GM23338 (cell line): ENCODE measurements around the gene LENEP. TPM values are rescaled to one million over a fixed set of nuclear protein-coding genes. Genes with fewer than 3 reads are reported as not detected.

ENCODE experiments used
- ATAC-seq: fragments of 200-7000 bp; cut with Tn5 transposase; 3 replicates; pipeline ENCODE4 v1.9.1; 2020
- DNase-seq: peaks from one replicate; pipeline ENCODE4 v3.0.0-alpha.2; 2015; ENCODE audit warnings: low spot score
- H2AFZ ChIP-seq: fragments of 200-600 bp; sonication (generic); 2 replicates; pipeline ENCODE4 v1.8.0; 2016; ENCODE audit warnings: antibody characterized with exemption, mild to moderate bottlenecking, moderate library complexity
- H3F3A ChIP-seq: fragments of 200-600 bp; sonication (generic); replicated peaks from 2 replicates; pipeline ENCODE4 v1.8.0; 2017; ENCODE audit warnings: antibody characterized with exemption, mixed run types, low read depth
- H3K27ac ChIP-seq: fragments of 200-600 bp; sonication (generic); 2 replicates; pipeline ENCODE4 v1.6.1; 2016; ENCODE audit warnings: low read depth
- H3K27me3 ChIP-seq: fragments of 200-600 bp; sonication (generic); 2 replicates; pipeline ENCODE4 v1.8.0; 2016; ENCODE audit warnings: mild to moderate bottlenecking, mixed run types, moderate library complexity; ENCODE audit not compliant: insufficient read depth
- H3K36me3 ChIP-seq: fragments of 200-600 bp; sonication (generic); 2 replicates; pipeline ENCODE4 v1.8.0; 2016; ENCODE audit warnings: mild to moderate bottlenecking; ENCODE audit not compliant: insufficient read depth
- H3K4me1 ChIP-seq: fragments of 200-600 bp; sonication (generic); 2 replicates; pipeline ENCODE4 v1.8.0; 2016; ENCODE audit warnings: mild to moderate bottlenecking, moderate library complexity; ENCODE audit not compliant: insufficient read depth
- H3K4me2 ChIP-seq: fragments of 200-600 bp; sonication (generic); 2 replicates; pipeline ENCODE4 v1.7.1; 2017; ENCODE audit warnings: mixed run types
- H3K4me3 ChIP-seq: fragments of 200-600 bp; sonication (generic); 2 replicates; pipeline ENCODE4 v1.6.1; 2016; ENCODE audit warnings: mixed run types
- H3K79me2 ChIP-seq: fragments of 200-600 bp; sonication (generic); replicated peaks from 2 replicates; pipeline ENCODE4 v1.8.0; 2017; ENCODE audit warnings: mild to moderate bottlenecking; ENCODE audit not compliant: insufficient read depth
- H3K9me2 ChIP-seq: fragments of 200-600 bp; sonication (generic); 2 replicates; pipeline ENCODE4 v1.8.0; 2017; ENCODE audit not compliant: insufficient read depth
- H4K20me1 ChIP-seq: fragments of 200-600 bp; sonication (generic); replicated peaks from 2 replicates; pipeline ENCODE4 v1.8.0; 2017; ENCODE audit warnings: mild to moderate bottlenecking; ENCODE audit not compliant: insufficient read depth
- H3K27ac Mint-ChIP-seq: 2 replicates; pipeline ENCODE4 v1.8.0; 2020; ENCODE audit warnings: inconsistent platforms, mild to moderate bottlenecking, moderate library complexity, mixed read lengths
- H3K27me3 Mint-ChIP-seq: 3 replicates; pipeline ENCODE4 v1.8.0; 2022; ENCODE audit warnings: low read depth, mild to moderate bottlenecking, moderate library complexity, mixed read lengths, inconsistent platforms; ENCODE audit not compliant: insufficient read depth, poor library complexity
- H3K36me3 Mint-ChIP-seq: 3 replicates; pipeline ENCODE4 v1.8.0; 2021; ENCODE audit warnings: low read depth, mild to moderate bottlenecking, inconsistent platforms, moderate library complexity, mixed read lengths
- H3K4me1 Mint-ChIP-seq: 3 replicates; pipeline ENCODE4 v1.8.0; 2020; ENCODE audit warnings: mild to moderate bottlenecking, inconsistent platforms, mixed read lengths
- H3K4me3 Mint-ChIP-seq: 3 replicates; pipeline ENCODE4 v1.8.0; 2021; ENCODE audit warnings: moderate library complexity, mild to moderate bottlenecking, inconsistent platforms, mixed read lengths
- H3K9me3 Mint-ChIP-seq: 3 replicates; pipeline ENCODE4 v1.8.0; 2020; ENCODE audit warnings: moderate library complexity, mild to moderate bottlenecking, inconsistent platforms, mixed read lengths
- CREB1 ChIP-seq: fragments of 250-450 bp; sonication (Bioruptor Pico); IDR thresholded peaks from 2 replicates; pipeline ENCODE4 v1.5.0; 2020; ENCODE audit warnings: low read depth, mild to moderate bottlenecking, moderate library complexity
- ETS1 ChIP-seq: IDR thresholded peaks from 2 replicates; pipeline ENCODE4 v1.6.1; 2016; ENCODE audit warnings: antibody characterized with exemption
- EZH2 ChIP-seq: fragments of 200-600 bp; sonication (generic); IDR thresholded peaks from one replicate; pipeline ENCODE4 v1.8.0; 2017; ENCODE audit warnings: antibody characterized with exemption, mild to moderate bottlenecking, low read depth; ENCODE audit not compliant: unreplicated experiment
- EZH2phosphoT487 ChIP-seq: fragments of 200-600 bp; sonication (generic); IDR thresholded peaks from one replicate; pipeline ENCODE4 v1.8.1; 2018; ENCODE audit warnings: antibody characterized with exemption; ENCODE audit not compliant: unreplicated experiment
- NANOG ChIP-seq: IDR thresholded peaks from 2 replicates; pipeline ENCODE4 v1.6.1; 2016; ENCODE audit warnings: antibody characterized with exemption, borderline replicate concordance
- POLR2AphosphoS5 ChIP-seq: IDR thresholded peaks from 2 replicates; pipeline ENCODE4 v1.6.1; 2016; ENCODE audit warnings: antibody characterized with exemption, low read depth
- REST ChIP-seq: IDR thresholded peaks from one replicate; pipeline ENCODE4 v1.6.1; 2018; ENCODE audit warnings: antibody characterized with exemption; ENCODE audit not compliant: unreplicated experiment
- ZNF331 ChIP-seq: fragments of 250-450 bp; sonication (Bioruptor Pico); IDR thresholded peaks from 2 replicates; pipeline ENCODE4 v1.5.0; 2020; ENCODE audit warnings: low read depth, mild to moderate bottlenecking, moderate library complexity
- polyA plus RNA-seq: library from polyadenylated mRNA; unstranded; fragments of >200 nt; fragmentation: Nextera tagmentation; extraction: Ambion mirVana; gene quantifications from 2 replicates; pipeline ENCODE4 v1.2.1, GENCODE V29; 2016
- total RNA-seq: library from RNA; depleted of rRNA; stranded (reverse); fragments of >200 nt; shearing (Covaris generic); gene quantifications from 2 replicates; pipeline ENCODE4 v1.2.3, GENCODE V29; 2014
- TF ChIP-seq, protein P1 (sequence below), 2 experiments: fragments of 200-600 bp in 1 of 2; sonication (generic) in 1 of 2; conservative IDR thresholded peaks; 2 replicates each; pipeline versions ENCODE4 v1.5.1 to v1.6.1; 2016 to 2017; ENCODE audit warnings: antibody characterized with exemption in 2 of 2, low read depth in 2 of 2, mild to moderate bottlenecking in 2 of 2, moderate library complexity in 1 of 2

LENEP gene
- total and polyA plus RNA-seq, 2 experiments from 2014 or later: 1.6 TPM; not detected in 1

DNA sequence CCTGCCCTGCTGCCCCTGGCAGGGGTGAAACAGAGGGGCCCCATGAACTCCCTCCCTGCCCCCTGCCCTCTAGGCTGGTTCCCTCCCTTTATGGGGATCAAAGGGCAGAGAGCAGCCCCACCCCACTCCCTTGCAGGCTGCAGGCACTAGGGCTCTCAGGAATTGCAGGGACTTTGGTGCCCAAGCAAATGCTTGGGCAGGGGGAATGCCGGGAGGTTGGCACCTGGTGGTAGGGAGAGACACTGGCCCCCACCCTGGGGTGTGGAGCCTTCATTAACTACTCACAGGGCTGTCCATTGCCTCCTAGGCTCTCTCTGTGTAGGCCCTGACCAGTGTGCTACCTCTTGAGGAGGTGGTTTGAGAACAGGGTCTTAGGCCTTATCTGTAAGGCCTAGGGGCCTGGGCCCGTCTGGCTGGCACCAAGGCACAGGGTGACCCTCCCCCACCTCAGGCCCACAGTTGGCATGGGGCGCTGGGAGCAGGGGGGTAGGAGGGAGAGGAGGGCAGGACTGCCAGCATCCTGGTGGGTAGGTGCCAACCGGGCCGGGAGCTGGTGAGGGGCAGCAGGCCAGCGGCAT, 14.0 kb downstream of the LENEP start:
- Histone ChIP-seq H3K9me2 (no peaks in the 10 kb centered on the region), H3K27me3 (no peaks in the 10 kb centered on the region), H3K27ac (no peak overlapping the region), H3F3A (peaks cover 4% of the 10 kb centered on the region; the same call in 1 of the 2 replicates), H3K4me3 (no peak overlapping the region), H2AFZ (no peak overlapping the region), H3K79me2 (peaks cover 44% of the 10 kb centered on the region), H3K4me1 (peaks cover 42% of the 10 kb centered on the region), H4K20me1 (peaks cover 4% of the 10 kb centered on the region; the same call in 1 of the 2 replicates), H3K36me3 (no peaks in the 10 kb centered on the region), H3K4me2 (no peak overlapping the region)
- no peaks in the 10 kb centered on the region for H3K9me3 Mint-ChIP-seq
- H3K36me3 Mint-ChIP-seq: peaks cover 4% of the 10 kb centered on the region; the same call in 2 of the 3 replicates
- H3K4me1 Mint-ChIP-seq: peaks cover 61% of the 10 kb centered on the region
- TF ChIP-seq EZH2phosphoT487 (no peak), NANOG (no peak), CREB1 (no peak)
- no peak overlapping the region for H3K4me3 Mint-ChIP-seq
- H3K27ac Mint-ChIP-seq: no peak overlapping the region
- H3K27me3 Mint-ChIP-seq: peaks cover 16% of the 10 kb centered on the region
- ATAC-seq (no peak), DNase-seq (no peak)

GRCh38 chr1:155008015-155008941, 14.9 kb downstream of the LENEP start:
- peak overlapping the region; percentile 72 for H3K4me2 ChIP-seq
- no peak for TF ChIP-seq POLR2AphosphoS5
- TF ChIP-seq EZH2phosphoT487: no peak
- TF ChIP-seq, protein P1, sequence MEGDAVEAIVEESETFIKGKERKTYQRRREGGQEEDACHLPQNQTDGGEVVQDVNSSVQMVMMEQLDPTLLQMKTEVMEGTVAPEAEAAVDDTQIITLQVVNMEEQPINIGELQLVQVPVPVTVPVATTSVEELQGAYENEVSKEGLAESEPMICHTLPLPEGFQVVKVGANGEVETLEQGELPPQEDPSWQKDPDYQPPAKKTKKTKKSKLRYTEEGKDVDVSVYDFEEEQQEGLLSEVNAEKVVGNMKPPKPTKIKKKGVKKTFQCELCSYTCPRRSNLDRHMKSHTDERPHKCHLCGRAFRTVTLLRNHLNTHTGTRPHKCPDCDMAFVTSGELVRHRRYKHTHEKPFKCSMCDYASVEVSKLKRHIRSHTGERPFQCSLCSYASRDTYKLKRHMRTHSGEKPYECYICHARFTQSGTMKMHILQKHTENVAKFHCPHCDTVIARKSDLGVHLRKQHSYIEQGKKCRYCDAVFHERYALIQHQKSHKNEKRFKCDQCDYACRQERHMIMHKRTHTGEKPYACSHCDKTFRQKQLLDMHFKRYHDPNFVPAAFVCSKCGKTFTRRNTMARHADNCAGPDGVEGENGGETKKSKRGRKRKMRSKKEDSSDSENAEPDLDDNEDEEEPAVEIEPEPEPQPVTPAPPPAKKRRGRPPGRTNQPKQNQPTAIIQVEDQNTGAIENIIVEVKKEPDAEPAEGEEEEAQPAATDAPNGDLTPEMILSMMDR (conservative IDR thresholded peaks at IDR 0.05; ENCODE audit: low read depth in 2 of 2): no peak
- no peak for TF ChIP-seq REST
- TF ChIP-seq EZH2: no peak
- no peak for TF ChIP-seq ZNF331 (CRISPR knock-in tag)
- TF ChIP-seq NANOG: no peak
- TF ChIP-seq CREB1: no peak
- TF ChIP-seq ETS1: no peak

More at GRCh38 chr1:155008015-155008941, 14.9 kb downstream of the LENEP start:
- H3K27ac Mint-ChIP-seq: no peak overlapping the region
- no peaks in the 10 kb centered on the region for H3K9me3 Mint-ChIP-seq
- H3K4me1 Mint-ChIP-seq: peaks cover 70% of the 10 kb centered on the region
- ATAC-seq (peak; percentile 6), DNase-seq (peak; percentile 56)
- no peaks in the 10 kb centered on the region for H3K9me2 ChIP-seq
- H3K36me3 ChIP-seq: no peaks in the 10 kb centered on the region
- peak overlapping the region; percentile 26; the same call in 1 of the 3 replicates for H3K4me3 Mint-ChIP-seq
- H3K36me3 Mint-ChIP-seq: peaks cover 12% of the 10 kb centered on the region
- H2AFZ ChIP-seq: no peak overlapping the region
- 0 out of 2 replicates have a peak overlapping the region, but pooled peaks have one; percentile 23 for H3K4me3 ChIP-seq
- H4K20me1 ChIP-seq: peaks cover 7% of the 10 kb centered on the region
- no peak overlapping the region for H3K27ac ChIP-seq
- H3K27me3 Mint-ChIP-seq: peaks cover 19% of the 10 kb centered on the region
- no peaks in the 10 kb centered on the region for H3K27me3 ChIP-seq
- H3K79me2 ChIP-seq: peaks cover 44% of the 10 kb centered on the region
- H3F3A ChIP-seq: peaks cover 6% of the 10 kb centered on the region; the same call in 1 of the 2 replicates
- H3K4me1 ChIP-seq: peaks cover 51% of the 10 kb centered on the region
